ENCODE measurements around the gene DHRS12.

Gene DHRS12

GRCh38 chr13:51834581-51835171, 30.7 kb upstream of the DHRS12 start:
- no peak for TF ChIP-seq CTCF (IDR thresholded peaks at IDR 0.05; ENCODE audit: poor library complexity, severe bottlenecking)
- no peak overlapping the region for H3K27ac ChIP-seq (ENCODE audit: poor library complexity, severe bottlenecking)
- H3K9me3 ChIP-seq (ENCODE audit: severe bottlenecking): no peaks in the 10 kb centered on the region
- no peak for DNase-seq (ENCODE audit: low spot score)
- ATAC-seq (ENCODE audit: low read depth): no peak
- H3K4me1 ChIP-seq (ENCODE audit: insufficient read depth, poor library complexity, severe bottlenecking): no peaks in the 10 kb centered on the region
- no peaks in the 10 kb centered on the region for H3K27me3 ChIP-seq (ENCODE audit: insufficient read depth, poor library complexity, severe bottlenecking)
- H3K4me3 ChIP-seq (ENCODE audit: severe bottlenecking): no peak overlapping the region
- no peaks in the 10 kb centered on the region for H3K36me3 ChIP-seq (ENCODE audit: low read depth)

GRCh38 chr13:51833980-51834379, 30.0 kb upstream of the DHRS12 start:
- Histone ChIP-seq H3K4me3 (ENCODE audit: severe bottlenecking) (no peak overlapping the region), H3K27ac (ENCODE audit: poor library complexity, severe bottlenecking) (no peak overlapping the region)

GRCh38 chr13:51832471-51833152, 28.6 kb upstream of the DHRS12 start:
- H3K4me1 ChIP-seq (ENCODE audit: insufficient read depth, poor library complexity, severe bottlenecking): no peaks in the 10 kb centered on the region
- H3K27ac ChIP-seq (ENCODE audit: poor library complexity, severe bottlenecking): no peak overlapping the region
- H3K4me3 ChIP-seq (ENCODE audit: severe bottlenecking): no peak overlapping the region
- DNase-seq (ENCODE audit: low spot score) (no peak), ATAC-seq (ENCODE audit: low read depth) (peak; percentile 60; the same call in 1 of the 3 replicates)
- no peaks in the 10 kb centered on the region for H3K27me3 ChIP-seq (ENCODE audit: insufficient read depth, poor library complexity, severe bottlenecking)
- H3K9me3 ChIP-seq (ENCODE audit: severe bottlenecking): no peaks in the 10 kb centered on the region
- H3K36me3 ChIP-seq (ENCODE audit: low read depth): no peaks in the 10 kb centered on the region
- peak; percentile 10 for TF ChIP-seq CTCF (IDR thresholded peaks at IDR 0.05; ENCODE audit: poor library complexity, severe bottlenecking)

More at GRCh38 chr13:51833980-51834379, 30.0 kb upstream of the DHRS12 start:
- no peaks in the 10 kb centered on the region for H3K27me3 ChIP-seq (ENCODE audit: insufficient read depth, poor library complexity, severe bottlenecking)
- no peaks in the 10 kb centered on the region for H3K9me3 ChIP-seq (ENCODE audit: severe bottlenecking)
- H3K36me3 ChIP-seq (ENCODE audit: low read depth): no peaks in the 10 kb centered on the region
- DNase-seq (ENCODE audit: low spot score) (no peak), ATAC-seq (ENCODE audit: low read depth) (no peak)
- no peak for TF ChIP-seq CTCF (IDR thresholded peaks at IDR 0.05; ENCODE audit: poor library complexity, severe bottlenecking)
- no peaks in the 10 kb centered on the region for H3K4me1 ChIP-seq (ENCODE audit: insufficient read depth, poor library complexity, severe bottlenecking)

DNA sequence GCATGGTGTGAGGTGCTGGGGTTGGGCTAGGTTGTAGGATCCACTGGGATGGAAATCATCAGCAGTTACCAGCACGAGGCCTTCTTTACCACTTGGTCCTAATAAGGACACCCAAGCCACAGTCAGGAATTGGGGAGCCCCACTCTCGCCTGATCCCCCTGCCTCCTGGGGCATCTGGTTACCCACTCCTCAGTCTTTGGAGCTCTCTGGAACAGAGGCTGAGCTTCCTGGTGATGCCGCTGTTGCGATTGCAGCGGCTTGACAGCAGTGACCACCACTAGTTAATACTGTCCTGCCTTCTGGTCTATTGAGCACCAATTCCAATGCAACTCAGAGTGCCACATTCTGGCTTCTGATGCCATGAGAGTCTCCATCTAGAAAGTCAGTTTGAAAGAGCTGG, 27.6 kb upstream of the DHRS12 start:
- Histone ChIP-seq H3K36me3 (ENCODE audit: low read depth) (no peaks in the 10 kb centered on the region), H3K27me3 (ENCODE audit: insufficient read depth, poor library complexity, severe bottlenecking) (no peaks in the 10 kb centered on the region), H3K4me1 (ENCODE audit: insufficient read depth, poor library complexity, severe bottlenecking) (peaks cover 3% of the 10 kb centered on the region), H3K27ac (ENCODE audit: poor library complexity, severe bottlenecking) (no peak overlapping the region), H3K4me3 (ENCODE audit: severe bottlenecking) (no peak overlapping the region), H3K9me3 (ENCODE audit: severe bottlenecking) (no peaks in the 10 kb centered on the region)
- TF ChIP-seq CTCF (IDR thresholded peaks at IDR 0.05; ENCODE audit: poor library complexity, severe bottlenecking): no peak
- DNase-seq (ENCODE audit: low spot score) (no peak), ATAC-seq (ENCODE audit: low read depth) (no peak)

GRCh38 chr13:51829568-51829899, 25.6 kb upstream of the DHRS12 start:
- Histone ChIP-seq H3K27ac (ENCODE audit: poor library complexity, severe bottlenecking) (no peak overlapping the region), H3K4me3 (ENCODE audit: severe bottlenecking) (no peak overlapping the region), H3K9me3 (ENCODE audit: severe bottlenecking) (no peaks in the 10 kb centered on the region), H3K4me1 (ENCODE audit: insufficient read depth, poor library complexity, severe bottlenecking) (peaks cover 3% of the 10 kb centered on the region), H3K36me3 (ENCODE audit: low read depth) (no peaks in the 10 kb centered on the region), H3K27me3 (ENCODE audit: insufficient read depth, poor library complexity, severe bottlenecking) (no peaks in the 10 kb centered on the region)
- no peak for TF ChIP-seq CTCF (IDR thresholded peaks at IDR 0.05; ENCODE audit: poor library complexity, severe bottlenecking)
- ATAC-seq (ENCODE audit: low read depth): no peak
- DNase-seq (ENCODE audit: low spot score): no peak

Measured in RWPE2 (cell line).